ENCODE results near the gene CMTM6. TPM values are rescaled to one million over a fixed set of nuclear protein-coding genes. Genes with fewer than 3 reads are reported as not detected.

The CMTM6 gene
- polyA plus RNA-seq, 2 of the 4 experiments (the other 2 are of a cell fraction), result 49.5 to 65.6 TPM

GRCh38 chr3:32551087-32551486 is 48.4 kb upstream of the CMTM6 start:
- FAIRE-seq (no peak), DNase-seq (ENCODE audit: low read depth in 1 of 2, low spot score in 1 of 2) (no peak), ATAC-seq (0 out of 6 replicates have a peak, but pooled peaks of 1 of the 2 experiments have one; percentile 34)
- WGBS (ENCODE audit: missing lambda C conversion rate), result 90% methylated on average over 2 of the region's 2 CpGs
- Histone ChIP-seq H3K27ac (no peak overlapping the region), H3K4me3 (no peak overlapping the region), H3K9me3 (no peaks in the 10 kb centered on the region), H3K4me2 (no peak overlapping the region), H3K4me1 (peaks cover 6% of the 10 kb centered on the region; the same call in 1 of the 3 replicates)
- ChIA-PET POLR2A (no interaction called here), CTCF (no interaction called here)
- TF ChIP-seq JUN (IDR thresholded peaks at IDR 0.05), result no peak
- no peak for TF ChIP-seq RNF2 (IDR thresholded peaks at IDR 0.05; ENCODE audit: borderline replicate concordance, low read depth)
- no peak for TF ChIP-seq HDAC2 (IDR thresholded peaks at IDR 0.05)
- TF ChIP-seq CTCF (IDR thresholded peaks at IDR 0.05), result no peak
- no peak for TF ChIP-seq GATA3 (IDR thresholded peaks at IDR 0.05; ENCODE audit: borderline replicate concordance)
- no peak for TF ChIP-seq ZNF302 (CRISPR knock-in tag; IDR thresholded peaks at IDR 0.05)
- TF ChIP-seq REST (IDR thresholded peaks at IDR 0.05), result no peak
- no peak for TF ChIP-seq FOXS1 (CRISPR knock-in tag; IDR thresholded peaks at IDR 0.05)
- no peak for TF ChIP-seq ESRRA (IDR thresholded peaks at IDR 0.05; ENCODE audit: borderline replicate concordance, low read length)
- TF ChIP-seq CBX2 (IDR thresholded peaks at IDR 0.05; ENCODE audit: borderline replicate concordance, low read depth), result no peak
- no peak for TF ChIP-seq EP300 (IDR thresholded peaks at IDR 0.05)

- H3K27ac ChIP-seq, result no peak overlapping the region
- FAIRE-seq, result no peak
- no peaks in the 10 kb centered on the region for H3K9me3 ChIP-seq
- H3K4me3 ChIP-seq, result no peak overlapping the region
- TF ChIP-seq E2F6 (IDR thresholded peaks at IDR 0.05; ENCODE audit: borderline replicate concordance, low read depth), result no peak
- TF ChIP-seq MAFK (IDR thresholded peaks at IDR 0.05; ENCODE audit: partially characterized antibody), result peak; percentile 11
- H3K4me1 ChIP-seq, result peaks cover 43% of the 10 kb centered on the region
- CTCF ChIA-PET, result interaction anchor here (0.9 kb wide), 1 partner anchor 35 kb away, joined by 5 read pairs; no protein-coding TSS in a partner anchor
- no peak overlapping the region for H3K4me2 ChIP-seq
- POLR2A ChIA-PET, result no interaction called here
- no peak for ATAC-seq
- no peak for DNase-seq (ENCODE audit: low read depth in 1 of 2, low spot score in 1 of 2)
These were observed 42.7 kb upstream of the CMTM6 start for GRCh38 chr3:32545305-32545704.

GRCh38 chr3:32544894-32545293 is 42.2 kb upstream of the CMTM6 start:
- POLR2A ChIA-PET, result no interaction called here
- no peak overlapping the region for H3K27ac ChIP-seq
- H3K4me1 ChIP-seq, result peaks cover 45% of the 10 kb centered on the region
- FAIRE-seq, result no peak
- peak in 1 of 2 experiments; percentile 17 for DNase-seq (ENCODE audit: low read depth in 1 of 2, low spot score in 1 of 2)
- 0 out of 6 replicates have a peak, but pooled peaks of 1 of the 2 experiments have one; percentile 39 for ATAC-seq
- CTCF ChIA-PET, result no interaction called here
- no peak overlapping the region for H3K4me2 ChIP-seq
- no peak overlapping the region for H3K4me3 ChIP-seq
- WGBS (ENCODE audit: missing lambda C conversion rate), result 74% methylated on average over 2 of the region's 2 CpGs
- TF ChIP-seq CBX8 (IDR thresholded peaks at IDR 0.05), result no peak
- TF ChIP-seq HOXA7 (CRISPR knock-in tag; IDR thresholded peaks at IDR 0.05), result no peak
- TF ChIP-seq GATA3 (IDR thresholded peaks at IDR 0.05; ENCODE audit: borderline replicate concordance), result no peak
- TF ChIP-seq KDM5A (IDR thresholded peaks at IDR 0.05), result no peak
- TF ChIP-seq SREBF2 (IDR thresholded peaks at IDR 0.05), result no peak
- no peak for TF ChIP-seq NFE2L2 (conservative IDR thresholded peaks at IDR 0.05; ENCODE audit: low read length)
- H3K9me3 ChIP-seq, result no peaks in the 10 kb centered on the region
